Fibroblast of skin of left biceps (primary cell): ENCODE measurements around the gene KCTD3.

Experiments
- DNase-seq, 2 experiments: peaks; one replicate each; pipeline ENCODE4 v3.0.0-alpha.2; 2013; ENCODE audit warnings: low read depth in 2 of 2

The KCTD3 gene

GRCh38 chr1:215605011-215605621, 38.0 kb downstream of the KCTD3 start:
- no peak for DNase-seq

- no peak for DNase-seq
Measured at GRCh38 chr1:215606036-215606435, 38.9 kb downstream of the KCTD3 start.

- DNase-seq: no peak
Measured at GRCh38 chr1:215606564-215607168, 39.6 kb downstream of the KCTD3 start.

GRCh38 chr1:215607412-215607811, 40.3 kb downstream of the KCTD3 start:
- no peak for DNase-seq

GRCh38 chr1:215608646-215609045, 41.5 kb downstream of the KCTD3 start:
- no peak for DNase-seq

- DNase-seq: no peak
Measured at GRCh38 chr1:215612391-215612790, 45.3 kb downstream of the KCTD3 start.

- DNase-seq: no peak
Measured at GRCh38 chr1:215617979-215618378, 50.9 kb downstream of the KCTD3 start.

- DNase-seq: no peak
Measured at GRCh38 chr1:215623162-215623561, 56.1 kb downstream of the KCTD3 start.

GRCh38 chr1:215625949-215626348, 58.8 kb downstream of the KCTD3 start:
- no peak for DNase-seq

- no peak for DNase-seq
Measured at GRCh38 chr1:215631040-215631439, 63.9 kb downstream of the KCTD3 start.

- no peak for DNase-seq
Measured at GRCh38 chr1:215631489-215631888, 64.4 kb downstream of the KCTD3 start.

GRCh38 chr1:215635827-215636226, 68.7 kb downstream of the KCTD3 start:
- no peak for DNase-seq

GRCh38 chr1:215636258-215636965, 69.3 kb downstream of the KCTD3 start:
- peak; percentile 20 to 34 for DNase-seq

- DNase-seq: peak in 1 of 2 experiments; percentile 14
Measured at GRCh38 chr1:215637041-215637573, 70.0 kb downstream of the KCTD3 start.

- no peak for DNase-seq
Measured at GRCh38 chr1:215640429-215641148, 73.5 kb downstream of the KCTD3 start.

GRCh38 chr1:215643592-215644321, 76.7 kb downstream of the KCTD3 start:
- no peak for DNase-seq

- DNase-seq: no peak
Measured at GRCh38 chr1:215645182-215645581, 78.1 kb downstream of the KCTD3 start.

GRCh38 chr1:215645861-215646260, 78.8 kb downstream of the KCTD3 start:
- no peak for DNase-seq

GRCh38 chr1:215647738-215648137, 80.6 kb downstream of the KCTD3 start:
- no peak for DNase-seq

GRCh38 chr1:215648957-215649356, 81.9 kb downstream of the KCTD3 start:
- no peak for DNase-seq

GRCh38 chr1:215650446-215651149, 83.5 kb downstream of the KCTD3 start:
- no peak for DNase-seq
